Caki2 (cell line): ENCODE results near the gene OR4C6. TPM values are rescaled to one million over a fixed set of nuclear protein-coding genes. Genes with fewer than 3 reads are reported as not detected.

Experiments
- DNase-seq: peaks from one replicate; pipeline ENCODE4 v3.0.0-alpha.2; 2015; ENCODE audit warnings: low read depth
- in situ Hi-C: cut with HindIII; loops from 2 replicates; pipeline ENCODE4 v1.10.0; 2016; ENCODE audit warnings: low sequenced_read_pairs, low pct_unique_long_range_greater_than_20kb, mixed read lengths
- total RNA-seq: library from RNA; depleted of rRNA; stranded (reverse); fragments of >200 nt; shearing (Covaris generic); gene quantifications from 2 replicates; pipeline ENCODE4 v1.2.3, GENCODE V29; 2014; ENCODE audit warnings: low replicate concordance; rRNA removed

Gene OR4C6
- total RNA-seq: not detected in 2 replicates

GRCh38 chr11:55661901-55662300 lies at the start of gene OR4C6:
TSS of gene OR4C6 (plus strand) at chr11:55662201. CDS start at chr11:55665167, 2,966 bp downstream.
- DNase-seq: no peak
- in situ Hi-C loops: no loop called here

GRCh38 chr11:55624531-55624930 lies 37.5 kb upstream of the OR4C6 start:
- no peak for DNase-seq
- in situ Hi-C loops: no loop called here

- in situ Hi-C loops: no loop called here
- no peak for DNase-seq
These were observed 27.2 kb upstream of the OR4C6 start, which contains the start of gene OR4P4 for GRCh38 chr11:55634813-55635212. TSS of gene OR4P4 (plus strand) at chr11:55635113.

- in situ Hi-C loops: no loop called here
- DNase-seq: no peak
These were observed 14.0 kb upstream of the OR4C6 start, which contains the start of gene OR4S2 for GRCh38 chr11:55648027-55648426. TSS of gene OR4S2 (plus strand) at chr11:55648327. CDS start at chr11:55650904, 2,577 bp downstream.

GRCh38 chr11:55652560-55652959 lies 9.4 kb upstream of the OR4C6 start:
- in situ Hi-C loops: no loop called here
- no peak for DNase-seq

- in situ Hi-C loops: no loop called here
- DNase-seq: no peak
These were observed 6.9 kb upstream of the OR4C6 start for GRCh38 chr11:55655096-55655495.

GRCh38 chr11:55658031-55658573 lies 3.9 kb upstream of the OR4C6 start:
- in situ Hi-C loops: no loop called here
- no peak for DNase-seq

GRCh38 chr11:55658608-55659007 lies 3.4 kb upstream of the OR4C6 start:
- in situ Hi-C loops: no loop called here
- DNase-seq: no peak

GRCh38 chr11:55669376-55669775 lies 7.4 kb downstream of the OR4C6 start:
- DNase-seq: no peak
- in situ Hi-C loops: no loop called here

- no peak for DNase-seq
- in situ Hi-C loops: no loop called here
These were observed 11.9 kb downstream of the OR4C6 start for GRCh38 chr11:55673860-55674259.

GRCh38 chr11:55697817-55698216 lies 35.8 kb downstream of the OR4C6 start:
- DNase-seq: no peak
- in situ Hi-C loops: no loop called here

- no peak for DNase-seq
- in situ Hi-C loops: no loop called here
These were observed 39.4 kb downstream of the OR4C6 start for GRCh38 chr11:55701429-55701828.

- peak; percentile 4 for DNase-seq
- in situ Hi-C loops: no loop called here
These were observed 45.0 kb downstream of the OR4C6 start for GRCh38 chr11:55707029-55707428.

GRCh38 chr11:55714982-55715888 lies 53.2 kb downstream of the OR4C6 start:
- DNase-seq: no peak
- in situ Hi-C loops: no loop called here

Other genes with a start within 250 kb of the OR4C6 start
- gene OR4C15, start 107.7 kb upstream of the OR4C6 start, total RNA-seq: not detected in 2 replicates
- gene OR4C16, start 90.1 kb upstream of the OR4C6 start, total RNA-seq: not detected in 2 replicates
- gene OR4C11, start 54.6 kb upstream of the OR4C6 start, total RNA-seq: not detected in 2 replicates
- not detected in 2 replicates for gene OR4P4, start 27.1 kb upstream of the OR4C6 start, total RNA-seq
- gene OR4S2, start 13.9 kb upstream of the OR4C6 start, total RNA-seq: not detected in 2 replicates
- gene OR5D13, start 111.2 kb downstream of the OR4C6 start, total RNA-seq: not detected in 2 replicates
- gene OR5D14, start 133.4 kb downstream of the OR4C6 start, total RNA-seq: not detected in 2 replicates
- gene OR5L1, start 149.2 kb downstream of the OR4C6 start, total RNA-seq: not detected in 2 replicates
- not detected in 2 replicates for gene OR5D18, start 157.4 kb downstream of the OR4C6 start, total RNA-seq
- gene OR5L2, start 165.0 kb downstream of the OR4C6 start, total RNA-seq: not detected in 2 replicates
- not detected in 2 replicates for gene OR5D16, start 176.6 kb downstream of the OR4C6 start, total RNA-seq
- not detected in 2 replicates for gene TRIM51, start 221.1 kb downstream of the OR4C6 start, total RNA-seq